HG02885 (cell line): ENCODE data around the gene BTBD16.

Source experiments
- ATAC-seq: cut with Tn5 transposase; IDR thresholded peaks from one replicate; pipeline ENCODE4 v1.9.1; 2021; ENCODE audit warnings: mild to moderate bottlenecking; ENCODE audit not compliant: unreplicated experiment, poor library complexity

The BTBD16 gene

GRCh38 chr10:122267849-122268737 is 3.0 kb upstream of the BTBD16 start:
- ATAC-seq = peak; percentile 75

DNA sequence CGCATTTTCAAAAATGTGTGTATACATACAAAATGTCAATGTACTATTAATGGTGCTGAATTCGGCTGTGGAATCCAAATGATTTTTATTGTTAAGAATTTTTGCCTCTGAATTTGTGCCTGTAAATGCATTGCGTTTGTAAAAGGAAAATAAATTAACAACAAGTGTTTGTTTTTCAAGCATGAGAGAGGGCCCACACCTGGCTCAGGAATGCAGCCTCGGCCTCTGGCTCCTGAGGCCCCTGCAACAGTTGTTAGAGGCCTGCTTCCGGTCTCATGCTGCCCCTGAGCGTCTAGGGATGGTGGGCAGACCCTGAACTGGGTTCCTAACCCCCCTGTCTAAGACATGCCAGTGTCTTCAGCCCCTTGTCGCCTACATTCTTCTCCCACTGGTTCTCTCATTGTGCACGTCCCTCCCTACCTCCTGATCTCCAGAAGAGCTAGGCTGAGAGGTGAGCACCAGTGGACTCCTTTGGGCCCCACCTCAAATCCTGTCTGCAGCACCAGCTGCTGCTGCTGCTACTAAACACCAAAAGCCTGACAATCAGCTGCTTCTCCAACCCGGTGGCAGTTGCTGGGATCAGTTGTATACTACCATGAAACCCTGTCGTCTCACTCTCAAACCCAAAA is 1.9 kb upstream of the BTBD16 start:
- no peak for ATAC-seq

GRCh38 chr10:122273966-122274545 is 3.0 kb downstream of the BTBD16 start:
- no peak for ATAC-seq

GRCh38 chr10:122276611-122277208 is 5.6 kb downstream of the BTBD16 start:
- no peak for ATAC-seq

- ATAC-seq = no peak
These were observed 6.5 kb downstream of the BTBD16 start for GRCh38 chr10:122277526-122278136.

DNA sequence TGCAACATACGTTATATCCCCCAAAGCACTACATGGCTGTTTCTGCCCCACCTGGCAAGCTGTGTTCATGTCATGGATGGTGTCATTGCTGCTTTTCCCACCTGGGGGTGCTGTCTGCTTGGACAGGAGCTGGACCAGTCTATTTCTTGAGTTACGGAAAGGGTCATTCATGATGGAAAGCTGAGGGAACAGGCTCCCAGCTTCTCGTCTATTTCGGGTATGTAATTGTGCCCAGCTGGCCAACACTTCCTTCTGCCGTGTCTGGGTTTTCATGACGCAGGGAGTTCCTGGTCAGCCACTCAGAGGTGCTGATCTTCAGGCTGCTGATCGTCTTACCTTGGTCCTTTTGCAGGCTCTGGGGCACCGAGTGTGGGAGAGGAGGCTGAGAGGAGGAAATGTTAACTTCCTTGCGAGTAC is 8.6 kb downstream of the BTBD16 start:
- ATAC-seq = no peak

DNA sequence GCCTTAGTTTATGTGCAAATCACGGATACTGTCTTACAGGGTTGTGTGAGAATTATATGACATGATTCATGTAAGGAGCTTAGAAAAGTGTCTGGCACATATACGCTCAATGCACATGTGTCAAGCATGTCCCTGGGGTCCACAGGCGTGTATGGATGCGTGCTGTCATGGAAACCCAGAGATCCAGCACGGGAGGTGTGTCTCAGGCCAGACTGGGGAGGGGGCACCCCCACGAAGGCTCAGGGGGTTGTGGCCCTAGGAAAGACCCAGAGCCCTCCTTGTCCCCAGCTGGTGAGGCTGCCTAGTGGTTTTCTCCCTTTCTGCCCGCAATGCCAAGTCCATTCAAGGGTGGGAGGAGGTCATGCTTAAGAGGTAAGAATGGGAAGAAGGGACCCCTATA is 9.1 kb downstream of the BTBD16 start:
- ATAC-seq = no peak

DNA sequence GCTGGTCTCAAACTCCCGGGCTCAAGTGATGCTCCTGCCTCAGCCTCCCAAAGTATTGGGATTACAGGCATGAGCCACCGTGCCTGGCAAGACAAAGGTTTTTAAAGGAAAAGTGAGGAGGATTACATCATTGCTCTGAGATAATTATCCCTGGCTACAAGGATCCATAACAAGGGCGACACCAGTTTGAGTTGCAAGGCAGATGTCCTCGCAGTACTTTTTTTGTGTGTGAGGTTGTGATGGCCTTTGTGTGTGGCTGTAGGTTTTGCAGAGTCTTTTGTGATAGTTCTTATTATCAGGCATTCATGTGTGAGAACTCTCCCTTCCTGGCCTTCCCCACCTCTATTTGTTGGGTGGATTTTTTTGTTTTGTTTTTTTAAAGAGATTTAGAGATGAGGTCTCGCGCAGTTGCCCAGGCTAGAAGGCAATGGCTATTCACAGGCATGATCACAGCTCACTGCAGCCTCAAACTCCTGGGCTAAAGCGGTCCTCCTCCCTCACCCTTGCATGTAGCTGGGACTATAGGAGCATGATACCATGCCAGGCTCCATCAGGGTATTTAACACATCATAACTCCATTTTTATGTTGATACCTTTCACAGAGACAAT is 10.0 kb downstream of the BTBD16 start:
- ATAC-seq = no peak

GRCh38 chr10:122281751-122282150 is 10.7 kb downstream of the BTBD16 start:
- ATAC-seq = no peak

DNA sequence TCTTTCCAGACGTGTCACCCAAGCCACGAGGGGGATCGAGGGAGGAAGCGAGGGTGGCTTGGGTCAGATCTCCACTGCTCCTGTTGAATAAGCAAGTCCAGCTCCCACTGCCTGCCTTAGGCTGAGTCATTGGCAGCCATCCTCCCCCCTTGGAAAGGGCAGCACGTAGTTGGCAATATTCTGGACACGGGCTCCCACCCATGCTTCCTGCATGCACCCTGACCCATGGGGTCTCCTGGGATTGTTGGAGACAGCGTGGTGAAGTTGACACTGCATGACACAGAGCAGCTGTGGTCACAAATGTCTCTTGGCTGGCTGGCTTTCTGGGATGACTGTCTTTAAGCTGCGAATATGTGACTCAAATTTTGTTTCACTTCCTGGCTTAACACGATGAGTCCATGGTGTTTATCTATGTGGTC is 11.2 kb downstream of the BTBD16 start:
- ATAC-seq = no peak

DNA sequence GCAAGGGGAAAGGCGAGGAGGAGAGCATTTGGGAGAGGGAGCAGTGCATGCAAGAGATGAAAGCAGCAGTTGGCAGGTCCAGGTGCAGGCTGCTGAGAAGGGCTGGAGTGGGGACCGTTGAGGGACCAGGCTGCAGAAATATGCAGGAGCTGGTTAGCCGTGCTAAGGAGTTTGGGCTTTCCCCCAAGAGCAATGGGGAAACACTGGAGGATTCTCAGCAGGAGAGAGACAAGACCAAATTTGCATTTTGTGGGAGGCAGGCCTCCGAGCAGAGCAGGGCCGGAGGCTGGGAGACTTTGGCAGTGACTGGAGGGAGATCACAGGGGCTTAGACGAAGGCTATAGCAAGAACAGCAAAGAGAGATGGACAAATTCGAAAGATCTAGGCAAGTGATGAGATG is 11.8 kb downstream of the BTBD16 start:
- ATAC-seq = no peak

- no peak for ATAC-seq
These were observed 14.7 kb downstream of the BTBD16 start for GRCh38 chr10:122285506-122286444.

- no peak for ATAC-seq
These were observed 15.8 kb downstream of the BTBD16 start for GRCh38 chr10:122286867-122287266.

- no peak for ATAC-seq
These were observed 16.5 kb downstream of the BTBD16 start for GRCh38 chr10:122287570-122287969.

GRCh38 chr10:122288262-122288661 is 17.2 kb downstream of the BTBD16 start:
- ATAC-seq = no peak

GRCh38 chr10:122288917-122289316 is 17.8 kb downstream of the BTBD16 start:
- ATAC-seq = no peak

GRCh38 chr10:122290334-122290733 is 19.2 kb downstream of the BTBD16 start:
- no peak for ATAC-seq

DNA sequence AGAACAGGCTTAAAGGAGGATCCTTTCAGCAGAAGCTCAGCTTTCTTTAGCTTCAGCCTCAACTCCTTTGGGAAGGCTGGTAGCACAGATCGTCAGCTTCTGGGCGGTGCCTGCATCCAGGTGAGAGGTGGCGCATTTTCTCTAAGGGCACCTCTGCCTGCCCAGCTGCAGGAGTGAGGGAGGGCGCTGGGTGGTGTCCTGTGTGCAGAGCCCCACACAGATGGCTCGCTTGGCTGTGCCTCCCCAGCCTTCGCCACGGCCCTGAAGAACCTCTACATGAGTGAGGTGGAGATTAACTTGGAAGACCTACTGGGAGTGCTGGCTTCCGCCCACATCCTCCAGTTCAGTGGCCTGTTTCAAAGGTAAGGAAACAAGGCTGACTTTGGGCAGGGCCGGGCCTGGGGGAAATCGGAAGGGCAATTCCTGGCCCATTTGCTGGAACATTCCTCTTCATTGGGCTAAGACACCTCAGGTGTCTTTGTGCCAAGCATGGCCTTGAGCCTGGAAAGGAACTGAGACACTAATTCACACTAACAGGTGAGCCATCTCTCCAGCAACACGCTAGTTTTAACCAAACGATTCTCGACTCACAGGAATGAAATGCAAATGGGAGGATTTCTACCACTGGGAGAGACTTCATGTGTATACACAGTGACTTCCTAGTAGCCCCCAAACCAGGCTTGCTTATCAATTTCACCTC is 19.9 kb downstream of the BTBD16 start:
- ATAC-seq = no peak
